HCT116 (cell line): ENCODE results near the gene CACNG5. TPM values are rescaled to one million over a fixed set of nuclear protein-coding genes. Genes with fewer than 3 reads are reported as not detected.

Experiments
- ATAC-seq: fragments of 200-7000 bp; cut with Tn5 transposase; 2 replicates; pipeline ENCODE4 v1.9.1; 2020; ENCODE audit warnings: mild to moderate bottlenecking, moderate library complexity
- BruUV-seq: library from RNA; stranded (reverse); fragments of 400-500 nt; replicated peaks from 2 replicates; lab custom pipeline; 2021; lab: Mats Ljungman, UMichigan
- CTCF ChIA-PET: fragments of 300-600 bp; sonication (Branson Sonifier 250); formaldehyde crosslinking; loops from one replicate; lab custom pipeline; 2021; ENCODE audit warnings: antibody characterized with exemption; lab: Charles Lee
- POLR2A ChIA-PET: fragments of 300-600, 350-600 bp; sonication (Branson Sonifier 250); formaldehyde crosslinking; loops from one replicate; lab custom pipeline; 2021; ENCODE audit warnings: antibody characterized with exemption; lab: Charles Lee
- RAD21 ChIA-PET, 2 experiments: fragments of 300-600 bp; sonication (Branson Sonifier 250); formaldehyde crosslinking; loops; one replicate each; lab custom pipeline; 2023; ENCODE audit warnings: low total read pairs in 2 of 2; ENCODE audit not compliant: uncharacterized antibody in 2 of 2, unreplicated experiment in 2 of 2, low non-redundant PET in 1 of 2; lab: Charles Lee
- DNase-seq: peaks from one replicate; pipeline ENCODE4 v3.0.0-alpha.2; 2010; ENCODE audit warnings: low read depth, low spot score
- H2AFZ ChIP-seq: fragments of 200-600 bp; shearing (Covaris generic), sonication (generic); 2 replicates; pipeline ENCODE4 v1.6.1; 2017; ENCODE audit warnings: low read depth, mixed run types, mixed read lengths, antibody characterized with exemption, low read length; ENCODE audit not compliant: poor library complexity, severe bottlenecking
- H3K27ac ChIP-seq: 2 replicates; pipeline ENCODE4 v1.5.1; 2012; ENCODE audit warnings: low read depth, low read length
- H3K27me3 ChIP-seq: fragments of 200-600 bp; sonication (generic); 2 replicates; pipeline ENCODE4 v1.6.1; 2016; ENCODE audit warnings: mixed run types, low read length, mixed read lengths; ENCODE audit not compliant: insufficient read depth
- H3K36me3 ChIP-seq, 2 experiments: fragments of 200-500 bp in 1 of 2; fragments of 200-600 bp in 1 of 2; sonication (Bioruptor generic) in 1 of 2; sonication (generic) in 1 of 2; 2 replicates each; pipeline versions ENCODE4 v1.5.1 to v1.6.1; 2014 to 2016; ENCODE audit warnings: low read length in 2 of 2, inconsistent platforms in 1 of 2, mixed read lengths in 1 of 2, mixed run types in 1 of 2; ENCODE audit not compliant: insufficient read depth in 2 of 2, control insufficient read depth in 1 of 2
- H3K4me1 ChIP-seq, 2 experiments: fragments of 200-600 bp in 1 of 2; sonication (generic) in 1 of 2; 2 replicates each; pipeline versions ENCODE4 v1.5.1 to v1.6.1; 2012 to 2017; ENCODE audit warnings: low read length in 2 of 2, inconsistent platforms in 1 of 2, mild to moderate bottlenecking in 1 of 2, mixed read lengths in 1 of 2, mixed run types in 1 of 2, moderate library complexity in 1 of 2; ENCODE audit not compliant: insufficient read depth in 2 of 2, control insufficient read depth in 1 of 2
- H3K4me2 ChIP-seq: fragments of 200-600 bp; sonication (generic); 2 replicates; pipeline ENCODE4 v1.6.1; 2017; ENCODE audit warnings: mixed run types, low read length, mixed read lengths
- H3K4me3 ChIP-seq, 2 experiments: fragments of 200-600 bp in 1 of 2; sonication (generic) in 1 of 2; replicated peaks in 1 of 2; 2 replicates each; pipeline ENCODE4 v1.5.1; 2011 to 2016; ENCODE audit warnings: low read length in 2 of 2, control low read depth in 1 of 2, low read depth in 1 of 2, mild to moderate bottlenecking in 1 of 2, mixed read lengths in 1 of 2, mixed run types in 1 of 2
- H3K79me2 ChIP-seq: fragments of 200-600 bp; sonication (generic); 2 replicates; pipeline ENCODE4 v1.6.1; 2017; ENCODE audit warnings: mild to moderate bottlenecking, mixed run types, low read length, moderate library complexity, mixed read lengths; ENCODE audit not compliant: insufficient read depth
- H3K9ac ChIP-seq: fragments of 200-600 bp; sonication (generic); 2 replicates; pipeline ENCODE4 v1.6.1; 2016; ENCODE audit warnings: low read length, mixed read lengths
- H3K9me2 ChIP-seq: fragments of 200-600 bp; sonication (generic), shearing (Covaris generic); 2 replicates; pipeline ENCODE4 v1.6.1; 2017; ENCODE audit warnings: mixed run types, mild to moderate bottlenecking, moderate library complexity; ENCODE audit not compliant: insufficient read depth
- H3K9me3 ChIP-seq, 2 experiments: fragments of 200-500 bp in 1 of 2; fragments of 200-600 bp in 1 of 2; sonication (Bioruptor generic) in 1 of 2; sonication (generic) in 1 of 2; 2 replicates each; pipeline ENCODE4 v1.6.1; 2014 to 2017; ENCODE audit warnings: low read length in 2 of 2, mixed read lengths in 2 of 2, inconsistent platforms in 1 of 2, low read depth in 1 of 2, mild to moderate bottlenecking in 1 of 2, mixed run types in 1 of 2, moderate library complexity in 1 of 2; ENCODE audit not compliant: control insufficient read depth in 1 of 2, insufficient read depth in 1 of 2
- H4K20me1 ChIP-seq: fragments of 200-600 bp; sonication (generic), shearing (Covaris generic); 2 replicates; pipeline ENCODE4 v1.6.1; 2017; ENCODE audit warnings: mixed run types, mild to moderate bottlenecking, moderate library complexity; ENCODE audit not compliant: insufficient read depth
- CTCF ChIP-seq, 3 experiments: fragments of 200-600 bp in 1 of 3; sonication (generic) in 1 of 3; IDR thresholded peaks in 2 of 3; conservative IDR thresholded peaks in 1 of 3; 2 replicates each; pipeline ENCODE4 v1.5.1; 2012 to 2017; ENCODE audit warnings: low read depth in 2 of 3, low read length in 2 of 3, antibody characterized with exemption in 1 of 3, borderline replicate concordance in 1 of 3, control low read depth in 1 of 3, mild to moderate bottlenecking in 1 of 3, mixed read lengths in 1 of 3, mixed run types in 1 of 3, moderate library complexity in 1 of 3; ENCODE audit not compliant: insufficient read depth in 1 of 3
- ELF1 ChIP-seq: IDR thresholded peaks from 2 replicates; pipeline ENCODE4 v1.6.1; 2012; ENCODE audit warnings: low read depth, borderline replicate concordance
- EZH2 ChIP-seq: fragments of 200-600 bp; sonication (generic); IDR thresholded peaks from 2 replicates; pipeline ENCODE4 v1.6.1; 2017; ENCODE audit warnings: antibody characterized with exemption, mixed run types
- EZH2phosphoT487 ChIP-seq: fragments of 200-600 bp; IDR thresholded peaks from 2 replicates; pipeline ENCODE4 v1.6.1; 2018; ENCODE audit warnings: antibody characterized with exemption, borderline replicate concordance
- FOSL1 ChIP-seq: IDR thresholded peaks from 2 replicates; pipeline ENCODE4 v1.6.1; 2012; ENCODE audit warnings: low read depth
- JUND ChIP-seq: IDR thresholded peaks from 2 replicates; pipeline ENCODE4 v1.6.1; 2012
- SP1 ChIP-seq: IDR thresholded peaks from 2 replicates; pipeline ENCODE4 v1.6.1; 2012; ENCODE audit warnings: low read depth
- YY1 ChIP-seq: IDR thresholded peaks from 2 replicates; pipeline ENCODE4 v1.6.1; 2011; ENCODE audit warnings: low read length, low read depth, moderate library complexity, mild to moderate bottlenecking; ENCODE audit not compliant: insufficient replicate concordance; ENCODE audit errors: extremely low read depth
- ZBTB33 ChIP-seq: IDR thresholded peaks from 2 replicates; pipeline ENCODE4 v1.6.1; 2011; ENCODE audit warnings: mild to moderate bottlenecking, low read length, moderate library complexity; ENCODE audit not compliant: insufficient replicate concordance; ENCODE audit errors: extremely low read depth
- ZNF274 ChIP-seq: fragments of 200-500 bp; sonication (Bioruptor generic); IDR thresholded peaks from 2 replicates; pipeline ENCODE4 v1.6.1; 2014; ENCODE audit warnings: mild to moderate bottlenecking, low read depth, low read length, inconsistent platforms
- intact Hi-C: fragments of 100-400 bp; cut with micrococcal nuclease; formaldehyde crosslinking; loops from 2 replicates; pipeline ENCODE4 v1.10.0; 2022
- total RNA-seq: library from RNA; stranded (reverse); gene quantifications from one replicate; pipeline ENCODE4 v1.2.1, GENCODE V29; 2021; ENCODE audit not compliant: unreplicated experiment

The CACNG5 gene
- total RNA-seq, 1 experiment from 2014 or later = not detected

GRCh38 chr17:66897141-66897540 lies 62.2 kb downstream of the CACNG5 start:
- Histone ChIP-seq H3K4me2 (no peak overlapping the region), H3K4me3 (no peak overlapping the region), H3K27me3 (no peaks in the 10 kb centered on the region; the same call in 1 of the 2 replicates), H2AFZ (no peak overlapping the region), H3K27ac (no peak overlapping the region), H3K4me1 (no peaks in the 10 kb centered on the region), H3K9ac (no peak overlapping the region), H3K79me2 (no peaks in the 10 kb centered on the region), H3K9me2 (no peaks in the 10 kb centered on the region), H3K9me3 (no peaks in the 10 kb centered on the region), H3K36me3 (no peaks in the 10 kb centered on the region), H4K20me1 (no peaks in the 10 kb centered on the region)
- ChIA-PET RAD21 (no interaction called here), POLR2A (no interaction called here), CTCF (interaction anchor here (0.6 to 1.1 kb wide), 2 partner anchors 42 to 697 kb away, joined by 3 read pairs; no protein-coding TSS in a partner anchor)
- TF ChIP-seq JUND (no peak), FOSL1 (no peak), SP1 (no peak), YY1 (no peak), EZH2 (no peak), ZNF274 (no peak), EZH2phosphoT487 (no peak), CTCF (IDR thresholded peaks at IDR 0.05 in 2 of 3, conservative IDR thresholded peaks at IDR 0.05 in 1 of 3; ENCODE audit: borderline replicate concordance in 1 of 3, insufficient read depth in 1 of 3, low read depth in 2 of 3, low read length in 2 of 3) (no peak), ZBTB33 (no peak), ELF1 (no peak)
- DNase-seq (no peak), ATAC-seq (no peak)
- no TSS peak for BruUV-seq
- intact Hi-C loops = no loop called here
